Endothelial cell of umbilical vein (primary cell): ENCODE measurements around the gene PCID2. TPM values are rescaled to one million over a fixed set of nuclear protein-coding genes. Genes with fewer than 3 reads are reported as not detected.
"Not testable (repeated sequence)": the region's sequence is repeated elsewhere in the genome, so short reads cannot be mapped to it uniquely, and the experiment has no call there.

Experiments
- BruUV-seq: library from RNA; stranded (reverse); fragments of 400-500 nt; replicated peaks from 2 replicates; lab custom pipeline; 2021; lab: Mats Ljungman, UMichigan
- CTCF ChIA-PET: fragments of 300-600, 350-600 bp; sonication (Branson Sonifier 250); formaldehyde crosslinking; loops from one replicate; lab custom pipeline; 2021; ENCODE audit warnings: antibody characterized with exemption, inconsistent platforms; lab: Charles Lee
- POLR2A ChIA-PET: fragments of 300-600, 350-600 bp; sonication (Branson Sonifier 250); formaldehyde crosslinking; loops from one replicate; lab custom pipeline; 2021; ENCODE audit warnings: antibody characterized with exemption, inconsistent platforms; lab: Charles Lee
- DNase-seq: peaks from one replicate; pipeline ENCODE4 v3.0.0-alpha.2; 2011; ENCODE audit warnings: low read depth, low spot score
- FAIRE-seq: peaks from 2 replicates; lab custom pipeline; 2011; peaks lifted over from hg19 to GRCh38; lab: Jason Lieb, UNC
- H2AFZ ChIP-seq: 2 replicates; pipeline ENCODE4 v1.6.0; 2012; ENCODE audit warnings: low read depth, low read length, control low read depth, inconsistent platforms
- H3K27ac ChIP-seq: 2 replicates; pipeline ENCODE4 v1.5.1; 2011; ENCODE audit warnings: low read depth, mild to moderate bottlenecking, control low read depth, low read length, moderate library complexity; ENCODE audit not compliant: insufficient read depth
- H3K27me3 ChIP-seq, 2 experiments: 2 replicates each; pipeline versions ENCODE4 v1.6.0 to v1.6.1; 2011; ENCODE audit warnings: low read length in 2 of 2, mixed read lengths in 1 of 2; ENCODE audit not compliant: control insufficient read depth in 2 of 2, insufficient read depth in 2 of 2
- H3K36me3 ChIP-seq, 2 experiments: 2 replicates in 1 of 2; 3 replicates in 1 of 2; pipeline ENCODE4 v1.5.1; 2011; ENCODE audit warnings: low read length in 2 of 2, mild to moderate bottlenecking in 1 of 2, moderate library complexity in 1 of 2; ENCODE audit not compliant: control insufficient read depth in 2 of 2, insufficient read depth in 2 of 2; ENCODE audit errors: extremely low read depth in 1 of 2
- H3K4me1 ChIP-seq: 3 replicates; pipeline ENCODE4 v1.5.1; 2011; ENCODE audit warnings: mild to moderate bottlenecking, low read length; ENCODE audit not compliant: control insufficient read depth, insufficient read depth; ENCODE audit errors: extremely low read depth
- H3K4me2 ChIP-seq: 2 replicates; pipeline ENCODE4 v1.6.1; 2011; ENCODE audit warnings: low read length, control low read depth, mixed read lengths; ENCODE audit not compliant: insufficient read depth
- H3K4me3 ChIP-seq, 3 experiments: fragments of 200-600 bp in 1 of 3; sonication (generic), shearing (Covaris generic) in 1 of 3; replicated peaks in 1 of 3; 2 replicates each; pipeline ENCODE4 v1.5.1; 2011 to 2016; ENCODE audit warnings: control low read depth in 3 of 3, low read length in 3 of 3, mild to moderate bottlenecking in 2 of 3, inconsistent platforms in 1 of 3, low read depth in 1 of 3, moderate library complexity in 1 of 3; ENCODE audit not compliant: insufficient read depth in 1 of 3
- H3K79me2 ChIP-seq: 2 replicates; pipeline ENCODE4 v1.6.0; 2012; ENCODE audit warnings: low read length, inconsistent platforms; ENCODE audit not compliant: control insufficient read depth, insufficient read depth
- H3K9ac ChIP-seq: replicated peaks from 2 replicates; pipeline ENCODE3; 2011; ENCODE audit warnings: low read length, control low read depth; ENCODE audit not compliant: insufficient read depth; ENCODE audit errors: extremely low read depth
- H3K9me1 ChIP-seq: replicated peaks from 3 replicates; pipeline ENCODE4 v1.6.0; 2011; ENCODE audit warnings: mild to moderate bottlenecking, low read length; ENCODE audit not compliant: control insufficient read depth, insufficient read depth; ENCODE audit errors: extremely low read depth
- H3K9me3 ChIP-seq: replicated peaks from 2 replicates; pipeline ENCODE4 v1.5.1; 2012; ENCODE audit warnings: low read length, inconsistent platforms; ENCODE audit not compliant: control insufficient read depth, insufficient read depth
- H4K20me1 ChIP-seq: replicated peaks from 2 replicates; pipeline ENCODE3; 2011; ENCODE audit warnings: mild to moderate bottlenecking, low read length; ENCODE audit not compliant: control insufficient read depth, insufficient read depth; ENCODE audit errors: extremely low read depth
- EZH2 ChIP-seq: IDR thresholded peaks from 2 replicates; pipeline ENCODE4 v1.6.1; 2012; ENCODE audit warnings: borderline replicate concordance, low read depth, mild to moderate bottlenecking, moderate library complexity, low read length, inconsistent platforms; ENCODE audit not compliant: severe bottlenecking
- FOS ChIP-seq: IDR thresholded peaks from 2 replicates; pipeline ENCODE4 v1.6.1; 2011; ENCODE audit warnings: mild to moderate bottlenecking, low read length, moderate library complexity, borderline replicate concordance; ENCODE audit not compliant: insufficient read depth
- GATA2 ChIP-seq: IDR thresholded peaks from 2 replicates; pipeline ENCODE4 v1.7.0; 2011; ENCODE audit warnings: low read depth, mild to moderate bottlenecking, moderate library complexity, mixed read lengths, low read length; ENCODE audit not compliant: insufficient read length, insufficient read depth
- JUN ChIP-seq: IDR thresholded peaks from 2 replicates; pipeline ENCODE4 v1.6.1; 2011; ENCODE audit warnings: borderline replicate concordance, low read depth; ENCODE audit not compliant: insufficient read length, insufficient read depth
- MYC ChIP-seq: IDR thresholded peaks from one replicate; pipeline ENCODE4 v1.6.1; 2011; ENCODE audit warnings: mild to moderate bottlenecking, low read depth, low read length
- POLR2A ChIP-seq: IDR thresholded peaks from 2 replicates; pipeline ENCODE4 v1.6.1; 2012; ENCODE audit warnings: low read depth, mild to moderate bottlenecking, control low read depth, low read length
- POLR2AphosphoS5 ChIP-seq: IDR thresholded peaks from 2 replicates; pipeline ENCODE4 v1.6.1; 2012; ENCODE audit warnings: low read depth, mild to moderate bottlenecking, control low read depth, low read length, moderate library complexity; ENCODE audit not compliant: insufficient read depth
- dilution Hi-C: fragments of 300-500 bp; cut with MboI; formaldehyde crosslinking; loops from one replicate; pipeline ENCODE4 v1.15.0; 2019; ENCODE audit warnings: low sequenced_read_pairs; ENCODE audit not compliant: extremely low pct_ligation_motif_present
- intact Hi-C: fragments of 100-400 bp; cut with micrococcal nuclease; formaldehyde crosslinking; loops from one replicate; pipeline ENCODE4 v1.10.0; 2022
- polyA plus RNA-seq, 4 experiments: library from polyadenylated mRNA; depleted of rRNA in 3 of 4; stranded (reverse) in 3 of 4; unstranded in 1 of 4; fragments of >200 nt; gene quantifications; 2 replicates each; pipeline versions ENCODE4 v1.2.1 to v1.2.3, GENCODE V29; 2011 to 2012; ENCODE audit warnings: missing spikeins in 1 of 4
- total RNA-seq: library from RNA; stranded (reverse); gene quantifications from 2 replicates; pipeline ENCODE4 v1.2.3, GENCODE V29; 2021
- TF ChIP-seq, protein P1 (sequence below): IDR thresholded peaks from 2 replicates; pipeline ENCODE4 v1.6.1; 2011; ENCODE audit not compliant: insufficient read depth, insufficient read length
- TF ChIP-seq, protein P2 (sequence below), 2 donors: IDR thresholded peaks; 1 replicate in 1 of 2; 2 replicates in 1 of 2; pipeline ENCODE4 v1.5.1; 2011; ENCODE audit warnings: low read length in 2 of 2, mild to moderate bottlenecking in 2 of 2, moderate library complexity in 2 of 2, control low read depth in 1 of 2, inconsistent platforms in 1 of 2, low read depth in 1 of 2; ENCODE audit not compliant: insufficient read depth in 1 of 2; ENCODE audit errors: extremely low read depth in 1 of 2

PCID2 gene
- total and polyA plus RNA-seq, 2 donors (not counting 3 experiments of a cell fraction or from before 2014, with no cell fraction given): 52.1 to 55.6 TPM

DNA sequence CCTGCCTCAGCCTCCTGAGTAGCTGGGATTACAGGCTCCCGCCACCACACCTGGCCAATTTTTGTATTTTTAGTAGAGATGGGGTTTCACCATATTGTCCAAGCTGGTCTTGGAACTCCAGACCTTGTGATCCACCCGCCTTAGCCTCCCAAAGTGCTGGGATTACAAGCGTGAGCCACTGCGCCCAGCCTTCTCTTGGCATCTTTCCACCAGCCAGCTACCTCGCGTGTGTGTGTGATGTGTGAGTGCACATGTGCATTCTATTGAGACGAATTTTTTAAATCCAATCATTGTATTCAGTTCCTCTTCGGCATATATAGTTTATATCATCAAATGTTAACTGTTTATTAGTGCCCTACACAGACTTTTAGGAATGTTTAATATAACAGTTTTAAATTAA is 33.2 kb upstream of the PCID2 start:
- H3K4me2 ChIP-seq, FAIRE-seq, H2AFZ ChIP-seq, H3K9ac ChIP-seq, dilution Hi-C loops, H3K27ac ChIP-seq, H3K27me3 ChIP-seq, H3K4me3 ChIP-seq, H4K20me1 ChIP-seq, H3K9me3 ChIP-seq, BruUV-seq, intact Hi-C loops, H3K9me1 ChIP-seq, POLR2A ChIA-PET, H3K79me2 ChIP-seq, DNase-seq, H3K4me1 ChIP-seq: not testable (repeated sequence)
- peaks cover 14 to 27% of the 10 kb centered on the region in 2 experiments for H3K36me3 ChIP-seq
- CTCF ChIA-PET: interaction anchor here (1.1 to 1.5 kb wide), 3 partner anchors 11 to 28 kb away, joined by 3 to 4 read pairs (median 3); no protein-coding TSS in a partner anchor

DNA sequence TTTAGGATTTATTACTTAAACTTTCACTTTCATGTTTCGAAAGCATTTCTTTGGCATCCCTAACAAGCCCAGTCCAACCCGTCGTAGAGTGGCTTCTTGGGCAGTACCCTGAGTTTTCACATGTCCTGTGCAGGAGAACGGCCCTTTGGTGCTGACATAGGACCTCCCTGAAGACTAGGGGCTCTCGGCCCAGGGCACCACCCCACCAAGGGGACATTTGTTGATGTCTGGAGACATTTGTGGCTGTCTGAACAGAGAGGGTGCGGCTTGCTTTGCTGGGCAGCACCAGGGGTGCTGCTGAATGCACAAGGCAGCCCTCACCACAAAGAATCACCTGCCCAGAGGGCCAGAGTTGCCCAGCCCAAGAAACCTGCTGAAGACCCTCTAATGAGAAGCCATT is 31.5 kb upstream of the PCID2 start:
- Histone ChIP-seq H3K36me3 (peaks cover 15 to 16% of the 10 kb centered on the region in 2 experiments), H3K79me2 (no peaks in the 10 kb centered on the region), H3K27me3 (no peaks in the 10 kb centered on the region), H2AFZ (no peak overlapping the region), H3K4me2 (no peak overlapping the region), H3K27ac (no peak overlapping the region), H3K9ac (no peak overlapping the region), H3K4me3 (no peak overlapping the region), H3K9me1 (no peaks in the 10 kb centered on the region), H4K20me1 (no peaks in the 10 kb centered on the region), H3K4me1 (no peaks in the 10 kb centered on the region), H3K9me3 (no peaks in the 10 kb centered on the region)
- dilution Hi-C loops (no loop called here), intact Hi-C loops (no loop called here)
- no peak for TF ChIP-seq JUN
- TF ChIP-seq GATA2: no peak
- TF ChIP-seq POLR2A: no peak
- no peak for TF ChIP-seq MYC
- no peak for TF ChIP-seq EZH2
- TF ChIP-seq, protein P1, sequence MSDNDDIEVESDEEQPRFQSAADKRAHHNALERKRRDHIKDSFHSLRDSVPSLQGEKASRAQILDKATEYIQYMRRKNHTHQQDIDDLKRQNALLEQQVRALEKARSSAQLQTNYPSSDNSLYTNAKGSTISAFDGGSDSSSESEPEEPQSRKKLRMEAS: no peak
- no peak for TF ChIP-seq POLR2AphosphoS5
- no peak for TF ChIP-seq FOS
- TF ChIP-seq, protein P2, sequence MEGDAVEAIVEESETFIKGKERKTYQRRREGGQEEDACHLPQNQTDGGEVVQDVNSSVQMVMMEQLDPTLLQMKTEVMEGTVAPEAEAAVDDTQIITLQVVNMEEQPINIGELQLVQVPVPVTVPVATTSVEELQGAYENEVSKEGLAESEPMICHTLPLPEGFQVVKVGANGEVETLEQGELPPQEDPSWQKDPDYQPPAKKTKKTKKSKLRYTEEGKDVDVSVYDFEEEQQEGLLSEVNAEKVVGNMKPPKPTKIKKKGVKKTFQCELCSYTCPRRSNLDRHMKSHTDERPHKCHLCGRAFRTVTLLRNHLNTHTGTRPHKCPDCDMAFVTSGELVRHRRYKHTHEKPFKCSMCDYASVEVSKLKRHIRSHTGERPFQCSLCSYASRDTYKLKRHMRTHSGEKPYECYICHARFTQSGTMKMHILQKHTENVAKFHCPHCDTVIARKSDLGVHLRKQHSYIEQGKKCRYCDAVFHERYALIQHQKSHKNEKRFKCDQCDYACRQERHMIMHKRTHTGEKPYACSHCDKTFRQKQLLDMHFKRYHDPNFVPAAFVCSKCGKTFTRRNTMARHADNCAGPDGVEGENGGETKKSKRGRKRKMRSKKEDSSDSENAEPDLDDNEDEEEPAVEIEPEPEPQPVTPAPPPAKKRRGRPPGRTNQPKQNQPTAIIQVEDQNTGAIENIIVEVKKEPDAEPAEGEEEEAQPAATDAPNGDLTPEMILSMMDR (IDR thresholded peaks at IDR 0.05; ENCODE audit: extremely low read depth in 1 of 2, insufficient read depth in 1 of 2, low read depth in 1 of 2, low read length in 2 of 2): no peak
- ChIA-PET POLR2A (no interaction called here), CTCF (no interaction called here)
- DNase-seq (no peak), FAIRE-seq (no peak)
- BruUV-seq: no TSS peak
